DLD1 (cell line): Measurements from ENCODE around the gene CNPY2.
"Not testable (repeated sequence)": the region's sequence is repeated elsewhere in the genome, so short reads cannot be mapped to it uniquely, and the experiment has no call there.

Experiments used
- in situ Hi-C: cut with HindIII; loops from 2 replicates; pipeline ENCODE4 v1.10.0; 2017; ENCODE audit warnings: low sequenced_read_pairs

The CNPY2 gene

DNA sequence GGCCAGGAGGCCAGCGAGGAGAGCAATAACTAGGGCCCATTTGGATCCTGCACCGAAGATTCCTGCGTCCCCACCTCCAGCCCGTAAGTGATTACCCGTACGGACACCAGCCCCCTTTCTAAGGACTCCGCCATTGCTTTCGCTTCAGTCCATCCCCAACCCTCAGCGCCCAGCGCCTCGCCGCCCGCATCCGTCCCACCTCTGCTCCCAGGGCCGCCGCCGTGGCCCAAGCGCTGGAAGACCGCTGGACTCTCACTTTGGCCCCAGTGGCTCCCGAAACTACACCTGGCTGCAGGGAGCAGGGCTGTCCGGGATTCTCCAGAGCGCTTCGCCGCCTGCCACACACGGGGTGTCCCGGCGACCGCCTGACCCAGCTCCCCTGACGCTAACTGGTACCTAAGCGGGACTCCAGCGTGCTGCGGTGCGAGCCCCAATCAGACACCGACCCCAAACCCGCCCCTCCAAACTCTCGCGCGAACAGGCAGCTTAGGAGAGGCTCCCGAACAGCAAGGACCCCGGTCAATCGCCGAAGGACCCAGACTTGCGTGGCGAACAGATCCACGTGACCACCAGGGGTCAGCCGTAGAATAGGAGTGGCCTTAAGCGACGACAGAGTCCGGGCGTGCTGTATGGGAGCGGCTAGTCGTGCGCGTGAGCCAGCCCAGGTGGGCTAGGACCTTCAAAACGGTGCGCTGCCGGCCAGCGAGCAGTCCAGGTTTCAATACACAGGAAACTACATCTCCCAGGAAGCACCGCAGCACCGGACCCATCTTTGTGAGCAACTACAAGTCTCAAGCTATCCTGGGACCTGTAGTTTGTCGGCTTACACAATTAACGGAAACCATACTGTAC is at the start of gene CNPY2:
CNPY2 (minus strand) TSS at position 367 of the 852 bp plus-strand sequence. CDS start 771 bp downstream, outside the sequence.
- in situ Hi-C loops: no loop called here

DNA sequence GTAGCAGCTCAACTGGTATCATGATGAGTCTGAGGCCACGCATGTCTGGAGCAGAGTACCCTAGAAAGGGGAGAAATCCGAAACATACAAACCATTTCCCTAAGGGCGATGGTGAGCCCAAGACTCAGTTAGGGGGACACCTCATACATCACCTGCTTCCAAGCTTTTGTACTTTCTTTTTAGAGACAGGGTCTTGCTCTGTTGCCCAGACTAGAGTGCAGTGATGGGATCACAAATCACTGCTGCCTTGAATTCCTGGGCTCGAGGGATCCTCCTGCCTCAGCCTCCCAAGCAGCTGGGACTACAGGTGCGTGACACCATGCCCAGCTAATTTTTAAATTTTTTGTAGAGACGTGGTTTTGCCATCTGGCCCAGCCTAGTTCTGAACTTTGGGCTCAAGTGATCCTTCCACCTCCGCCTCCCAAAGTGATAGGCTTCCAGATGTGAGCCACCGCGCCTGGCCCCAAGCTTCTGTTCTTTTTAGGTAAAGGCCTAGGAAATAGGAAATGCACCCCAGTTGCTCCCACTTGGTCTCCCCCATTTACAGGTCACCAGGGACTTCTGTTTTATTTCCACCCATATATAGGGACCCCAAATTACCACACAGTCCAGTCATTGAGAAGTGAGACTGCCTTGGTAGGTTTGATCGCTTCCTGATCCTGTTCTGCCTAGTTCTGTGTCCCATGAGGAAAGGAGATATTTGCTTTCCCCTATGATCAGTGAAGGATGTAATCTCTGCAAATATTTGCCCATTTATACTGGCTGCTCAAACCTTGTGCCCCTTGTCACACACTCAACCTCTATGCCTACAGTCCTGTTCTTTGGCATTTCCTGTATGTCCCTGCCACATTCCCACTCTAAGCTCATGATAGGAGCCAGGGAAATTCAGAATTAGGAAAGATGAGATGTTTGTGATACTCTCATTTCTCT is 46.6 kb upstream of the CNPY2 start, which contains the start of gene APOF:
APOF (minus strand) TSS at position 728 of the 930 bp plus-strand sequence; CDS start at position 616, 112 bp downstream.
- in situ Hi-C loops: no loop called here

DNA sequence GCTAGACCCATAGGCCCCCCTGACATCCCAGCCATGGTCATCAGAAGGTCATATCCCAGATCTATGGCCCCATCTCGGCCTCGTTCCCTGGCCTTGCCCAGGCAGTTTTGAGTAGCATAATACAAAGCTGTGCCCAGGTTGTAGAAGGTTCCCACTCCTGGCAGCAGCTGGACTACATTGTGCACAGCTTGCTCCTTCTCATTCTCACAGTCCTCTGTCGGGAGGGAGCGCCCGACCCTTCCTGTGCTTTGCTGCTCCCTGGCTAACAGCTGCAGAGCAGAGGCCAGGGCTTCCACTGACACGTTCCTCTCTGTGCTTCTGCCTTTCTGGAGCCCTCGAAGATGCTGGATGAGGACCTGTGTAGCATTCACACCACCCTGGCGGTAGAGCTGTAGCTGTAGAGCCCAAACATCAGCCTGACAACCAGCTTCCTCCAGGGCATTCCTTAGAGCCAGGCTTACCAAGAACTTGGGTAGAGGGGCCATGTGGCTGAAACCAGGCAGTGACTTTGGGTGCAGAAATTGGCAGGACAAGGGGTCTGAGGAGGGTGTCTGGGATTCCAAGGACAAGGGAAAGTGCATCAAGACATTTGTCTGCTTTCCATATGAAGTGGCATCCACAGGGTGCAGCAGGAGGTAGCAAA is 45.8 kb upstream of the CNPY2 start:
- in situ Hi-C loops: no loop called here

DNA sequence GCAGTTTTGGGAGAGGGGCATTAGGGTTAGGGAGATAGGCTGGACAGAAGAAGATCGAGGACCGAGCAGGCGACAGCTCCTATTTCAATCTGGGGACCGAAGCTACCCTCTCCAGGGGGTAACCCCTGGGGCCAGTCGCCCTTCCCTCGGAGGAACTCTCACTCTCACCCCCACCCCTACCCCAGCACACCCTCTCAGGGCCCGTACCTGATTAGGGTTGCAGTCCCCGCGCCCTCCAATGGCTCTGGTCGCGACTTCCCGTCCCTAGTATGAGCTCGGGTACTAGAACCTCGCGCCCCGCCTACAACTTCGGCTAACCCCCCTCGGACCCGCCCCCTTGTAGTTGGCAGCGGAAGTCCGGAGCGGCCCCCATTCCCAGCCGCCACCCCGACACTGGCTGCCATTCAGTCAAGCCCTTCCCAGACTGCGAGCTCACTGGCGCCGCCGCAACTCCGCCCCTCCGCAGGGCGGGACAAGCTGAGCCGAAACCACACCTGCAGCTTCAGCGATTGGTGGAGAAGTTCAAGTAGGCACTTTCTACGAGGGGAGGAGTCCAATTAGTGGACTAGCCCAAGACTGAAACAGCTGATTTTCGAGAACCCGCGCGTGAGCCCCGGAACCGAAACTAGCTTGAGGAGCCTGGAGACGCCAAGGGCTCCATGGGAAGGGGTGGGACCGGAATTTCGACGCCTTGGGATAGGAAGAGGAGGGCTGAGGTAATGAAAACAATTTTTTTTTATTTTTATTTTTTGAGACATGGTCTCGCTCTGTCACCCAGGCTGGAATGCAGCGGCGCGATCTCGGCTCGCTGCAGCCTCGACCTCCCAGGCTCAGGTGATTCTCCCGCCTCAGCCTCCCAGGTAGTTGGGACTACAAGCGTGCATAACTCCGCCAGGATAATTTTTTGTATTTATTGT is 44.3 kb upstream of the CNPY2 start, which contains the start of gene STAT2:
STAT2 (minus strand) TSS at position 257 of the 917 bp plus-strand sequence. CDS start 3,536 bp downstream, outside the sequence.
- in situ Hi-C loops: no loop called here

DNA sequence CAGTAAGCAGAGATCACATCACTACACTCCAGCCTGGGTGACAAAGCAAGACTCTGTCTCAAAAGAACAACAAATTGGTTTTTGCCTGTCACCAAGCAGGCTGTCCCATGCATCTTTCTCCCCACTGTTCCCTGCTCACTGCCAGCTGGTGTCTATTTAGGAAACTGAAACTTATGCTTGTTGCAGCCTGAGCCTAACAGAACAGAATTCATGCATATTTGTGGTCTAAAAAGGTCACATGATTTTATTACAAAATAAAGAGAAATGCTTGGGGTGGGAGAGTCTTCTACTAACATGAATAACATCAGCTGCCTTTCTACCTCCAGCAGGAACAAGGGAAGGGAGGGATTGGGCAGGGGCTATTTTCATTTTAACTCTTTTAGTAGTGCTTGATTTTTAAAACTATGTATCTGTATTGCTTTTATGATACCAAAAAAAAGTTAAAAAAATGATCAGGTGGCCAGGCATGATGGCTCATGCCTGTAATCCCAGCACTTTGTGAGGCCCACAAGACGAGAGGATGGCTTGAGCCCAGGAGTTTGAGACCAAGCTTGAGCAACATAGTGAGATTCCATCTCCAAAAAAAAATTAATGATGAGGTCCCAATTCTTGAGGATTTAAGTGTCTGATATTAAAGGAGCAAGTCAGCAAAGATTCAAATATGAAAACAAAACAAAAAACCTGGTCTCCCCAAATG is 43.2 kb upstream of the CNPY2 start:
- in situ Hi-C loops: no loop called here

DNA sequence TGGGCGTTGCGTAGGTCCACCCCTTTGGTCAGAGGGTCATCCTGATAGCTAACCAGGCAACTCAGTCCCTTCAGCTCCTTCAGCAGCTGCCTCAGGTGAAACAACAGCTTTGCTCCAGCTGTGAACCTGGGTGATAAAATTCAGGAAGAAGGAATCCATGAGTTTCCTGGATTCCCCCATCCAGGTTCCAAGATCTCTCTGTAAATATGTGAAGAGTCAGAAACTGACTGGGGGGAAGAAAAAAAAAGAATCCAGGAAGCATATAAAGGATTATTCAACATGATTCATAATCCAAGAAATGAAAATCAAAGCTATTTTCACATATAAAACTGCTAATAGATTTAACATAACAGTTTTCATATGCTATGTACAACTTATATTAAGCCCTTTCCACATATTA is 35.5 kb upstream of the CNPY2 start:
- in situ Hi-C loops: no loop called here

DNA sequence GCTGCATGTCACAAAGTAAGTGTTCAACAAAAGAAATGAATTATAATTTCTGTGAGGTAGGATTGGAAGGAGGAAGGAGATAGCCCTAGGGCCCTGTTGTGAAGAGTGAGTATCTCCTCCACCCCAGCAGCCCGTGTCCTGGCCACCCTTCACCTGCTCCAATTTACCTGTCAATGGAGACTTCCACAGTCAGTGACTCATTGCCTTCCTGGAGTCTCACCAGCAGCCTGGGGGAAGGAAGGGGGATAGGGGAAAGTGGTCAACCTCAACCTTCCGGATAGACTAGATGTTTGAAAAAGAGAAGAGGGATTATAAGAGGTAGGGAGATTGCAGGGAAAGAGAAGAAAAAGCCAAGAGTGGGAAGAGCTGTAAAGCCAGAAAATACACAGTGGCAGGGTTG is 34.9 kb upstream of the CNPY2 start:
- in situ Hi-C loops: no loop called here

DNA sequence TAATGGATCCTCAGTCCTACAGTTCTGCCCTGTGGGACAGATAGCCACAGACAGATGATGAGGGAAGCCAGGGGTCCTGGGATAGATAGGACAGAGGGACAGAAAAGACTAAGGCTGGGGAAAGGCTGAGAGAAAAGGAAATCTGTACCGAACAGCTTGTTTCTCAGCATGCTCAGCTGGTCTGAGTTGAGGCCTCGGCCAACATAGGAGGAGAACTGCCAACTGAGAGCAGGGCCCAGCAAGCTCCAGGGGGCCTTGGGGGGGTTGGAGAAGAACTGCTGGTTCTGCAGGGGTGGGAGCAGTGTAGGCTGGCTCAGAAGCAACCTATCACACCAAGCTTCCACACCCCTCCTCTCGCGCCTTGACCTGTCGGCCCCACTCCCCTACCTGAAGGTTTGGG is 33.0 kb upstream of the CNPY2 start:
- in situ Hi-C loops: no loop called here

DNA sequence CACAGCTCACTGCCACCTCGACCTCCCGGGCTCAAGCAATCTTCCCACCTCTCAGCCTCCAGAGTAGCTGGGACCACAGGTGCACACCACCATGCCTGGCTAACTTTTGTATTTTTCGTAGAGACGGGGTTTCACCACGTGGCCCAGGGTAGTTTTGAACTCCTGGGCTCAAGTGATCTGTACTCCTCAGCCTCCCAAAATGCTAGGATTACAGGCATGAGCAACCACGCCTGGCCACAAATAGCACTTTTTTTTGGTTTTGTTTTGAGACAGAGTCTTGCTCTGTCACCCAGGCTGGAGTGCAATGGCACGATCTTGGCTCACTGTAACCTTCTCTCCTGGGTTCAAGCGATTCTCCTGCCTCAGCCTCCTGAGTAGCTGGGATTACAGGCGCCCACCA is 31.5 kb upstream of the CNPY2 start:
- in situ Hi-C loops: not testable (repeated sequence)

DNA sequence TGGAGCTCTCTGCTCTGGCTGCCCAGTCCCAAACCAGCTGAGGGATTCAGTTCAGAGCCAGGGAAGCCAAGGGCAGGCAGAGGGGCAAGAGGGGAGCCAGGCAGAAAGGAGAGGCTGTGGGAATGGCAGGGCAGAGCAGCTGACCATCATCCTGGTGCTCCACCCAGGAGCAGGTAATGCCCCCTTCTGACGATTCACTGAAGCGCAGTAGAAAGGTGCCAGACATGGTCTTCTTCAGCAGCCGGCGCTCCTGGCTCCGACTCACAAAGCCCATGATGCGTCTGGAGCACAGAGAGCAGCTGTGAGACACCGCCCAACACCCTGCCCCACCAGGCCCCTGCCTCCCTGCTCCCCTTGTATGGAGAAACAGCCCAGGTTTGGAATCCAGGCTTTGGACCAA is 30.9 kb upstream of the CNPY2 start:
- in situ Hi-C loops: no loop called here

DNA sequence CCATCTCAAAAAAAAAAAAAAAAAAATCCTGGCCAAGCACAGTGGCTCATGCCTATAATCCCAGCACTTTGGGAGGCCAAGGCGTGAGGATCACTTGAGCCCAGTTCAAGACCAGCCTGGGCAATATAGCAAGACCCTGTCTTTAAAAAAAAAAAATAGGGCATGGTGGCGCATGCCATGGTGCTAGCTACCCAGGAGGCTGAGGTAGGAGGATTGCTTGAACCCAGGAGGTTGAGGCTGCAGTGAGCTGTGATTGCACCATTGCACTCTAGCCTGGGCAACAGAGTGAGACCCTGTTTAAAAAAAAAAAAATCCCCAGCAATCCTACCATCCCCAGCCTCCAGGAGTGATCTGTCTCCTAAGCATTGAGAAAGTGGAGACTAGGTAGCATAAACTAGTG is 26.5 kb upstream of the CNPY2 start:
- in situ Hi-C loops: not testable (repeated sequence)

DNA sequence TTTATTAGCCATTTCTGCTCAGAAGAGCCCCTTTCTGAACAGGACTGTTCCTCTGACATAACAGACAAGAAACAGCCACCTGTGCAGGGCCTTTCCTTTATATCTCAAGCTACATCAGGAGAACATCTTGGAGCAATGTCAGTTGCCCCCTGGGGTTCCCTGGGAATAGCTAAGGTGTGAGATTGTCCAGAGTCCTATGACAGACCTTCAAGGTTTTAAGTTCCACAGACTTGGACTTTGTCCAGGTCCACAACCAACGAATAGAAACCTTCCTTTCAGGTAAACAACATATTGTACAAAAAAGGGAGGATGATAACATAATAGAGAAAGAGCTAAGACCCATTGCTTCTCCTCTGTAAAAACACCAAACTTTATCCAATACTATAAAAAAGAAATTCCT is 25.8 kb upstream of the CNPY2 start:
- in situ Hi-C loops: no loop called here

DNA sequence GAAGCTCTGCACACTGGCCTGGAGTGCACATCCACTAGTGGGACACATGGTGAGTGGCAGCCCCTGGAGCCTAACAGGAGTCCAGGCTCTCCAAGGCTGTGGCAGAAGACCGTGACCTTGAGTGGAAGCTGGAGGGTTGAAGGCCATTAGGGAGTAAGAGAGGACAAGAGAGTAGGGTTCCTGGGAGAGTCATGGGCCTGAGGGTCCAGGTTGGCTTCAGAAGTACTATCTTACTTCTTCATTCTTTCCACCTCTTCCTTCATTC is 23.3 kb upstream of the CNPY2 start:
- in situ Hi-C loops: no loop called here

DNA sequence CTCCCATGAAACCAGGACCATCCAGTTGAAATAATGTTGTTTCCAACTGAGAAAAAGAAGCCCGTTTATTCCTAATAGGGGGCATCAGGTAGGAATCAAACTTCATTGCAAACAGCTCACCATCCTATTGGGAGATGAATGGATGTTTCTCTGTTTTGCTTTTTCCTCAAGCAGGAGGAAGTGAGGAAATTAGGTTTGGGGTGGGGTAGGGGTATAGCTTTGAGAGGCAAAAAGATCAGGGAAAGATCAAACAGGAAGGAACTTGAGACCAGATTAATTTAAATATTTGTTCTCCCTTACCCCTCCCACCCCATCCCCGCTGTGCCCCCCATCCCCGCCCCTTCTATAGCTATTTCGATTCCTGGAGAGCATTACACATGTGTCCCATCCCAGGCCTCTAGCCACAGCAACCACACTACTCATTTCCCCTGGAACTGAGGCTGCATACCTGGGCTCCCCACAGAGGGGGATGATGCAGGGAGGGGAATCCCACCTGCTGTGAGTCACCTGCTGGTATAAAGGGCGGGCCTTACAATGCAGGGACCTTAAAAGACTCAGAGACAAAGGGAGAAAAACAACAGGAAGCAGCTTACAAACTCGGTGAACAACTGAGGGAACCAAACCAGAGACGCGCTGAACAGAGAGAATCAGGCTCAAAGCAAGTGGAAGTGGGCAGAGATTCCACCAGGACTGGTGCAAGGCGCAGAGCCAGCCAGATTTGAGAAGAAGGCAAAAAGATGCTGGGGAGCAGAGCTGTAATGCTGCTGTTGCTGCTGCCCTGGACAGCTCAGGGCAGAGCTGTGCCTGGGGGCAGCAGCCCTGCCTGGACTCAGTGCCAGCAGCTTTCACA is 22.7 kb upstream of the CNPY2 start, which contains the start of gene IL23A:
IL23A (plus strand) TSS at position 577 of the 850 bp plus-strand sequence; CDS start at position 738, 161 bp downstream.
- in situ Hi-C loops: no loop called here

DNA sequence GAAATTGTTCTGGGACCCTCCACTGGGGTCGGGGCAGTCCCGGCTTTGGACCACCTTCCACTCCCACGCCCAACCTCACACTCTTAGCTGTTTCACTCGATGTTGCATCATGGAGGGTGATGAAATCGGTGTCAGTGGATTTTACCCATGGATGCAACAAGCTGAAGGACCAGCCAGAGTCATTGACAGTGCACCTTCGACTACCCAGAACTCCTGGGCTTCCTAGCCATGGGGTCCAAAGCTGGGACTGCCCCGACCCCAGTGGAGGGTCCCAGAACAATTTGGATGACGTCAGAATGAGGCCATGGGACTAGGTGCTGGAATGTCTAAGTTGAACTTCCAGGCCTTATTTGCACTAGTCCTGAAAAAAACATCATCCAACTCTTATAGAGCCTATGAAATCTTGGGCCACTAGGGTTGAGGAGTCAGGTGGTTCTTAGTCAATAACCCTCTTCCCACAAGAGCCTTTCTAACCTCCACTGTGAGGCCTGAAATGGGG is 22.0 kb upstream of the CNPY2 start:
- in situ Hi-C loops: no loop called here

DNA sequence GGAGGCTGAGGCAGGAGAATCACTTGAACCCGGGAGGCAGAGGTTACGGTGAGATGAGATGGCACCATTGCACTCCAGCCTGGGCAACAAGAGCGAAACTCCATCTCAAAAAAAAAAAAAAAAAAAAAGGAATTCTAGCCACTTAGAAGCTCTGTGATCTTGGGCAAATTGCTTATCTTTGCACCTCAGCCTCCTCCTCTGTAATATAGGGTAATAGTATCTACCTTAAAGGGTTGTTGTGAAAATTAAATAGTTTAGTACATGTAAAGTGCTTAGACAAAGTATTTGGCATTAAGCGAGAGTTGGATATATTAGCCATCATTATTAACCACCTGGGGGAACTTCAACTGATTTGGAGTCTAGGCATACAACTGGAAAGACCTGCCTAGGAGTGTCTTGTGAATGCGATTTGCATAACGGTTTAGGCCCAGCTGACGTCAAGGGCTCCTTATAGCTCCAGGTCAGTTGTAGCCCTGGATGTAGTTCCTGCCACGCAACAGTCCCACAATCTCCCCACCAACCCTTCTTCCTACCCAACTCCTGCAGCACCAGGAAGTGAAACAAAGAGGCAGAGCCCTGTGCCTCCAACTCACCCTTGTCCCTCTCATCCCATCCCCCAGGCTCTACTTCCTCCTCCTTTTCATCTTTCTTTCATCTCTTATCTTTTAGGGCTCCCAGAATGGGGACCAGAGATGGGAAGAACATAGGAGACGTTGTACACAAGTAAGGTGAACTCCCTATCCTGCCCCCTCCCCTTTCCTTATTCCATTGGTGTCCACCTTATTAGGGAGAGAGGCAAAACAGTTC is 20.8 kb upstream of the CNPY2 start:
- in situ Hi-C loops: no loop called here

DNA sequence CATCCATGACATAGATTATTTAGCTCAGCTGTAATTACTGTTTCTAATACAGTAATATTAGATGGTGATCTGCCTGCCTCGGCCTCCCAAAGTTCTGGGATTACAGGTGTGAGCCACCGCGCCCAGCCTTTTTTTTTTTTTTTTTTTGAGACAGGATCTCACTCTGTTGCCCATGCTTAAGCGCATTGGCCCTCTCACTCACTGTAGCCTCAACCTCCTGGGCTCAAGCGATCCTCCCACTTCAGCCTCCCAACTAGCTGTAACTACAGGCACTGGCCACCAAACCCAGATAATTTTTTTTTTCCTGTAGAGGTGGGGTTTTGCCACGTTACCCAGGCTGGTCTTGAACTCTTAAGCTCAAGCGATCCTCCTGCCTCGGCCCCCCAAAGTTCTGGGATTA is 19.7 kb upstream of the CNPY2 start:
- in situ Hi-C loops: not testable (repeated sequence)

DNA sequence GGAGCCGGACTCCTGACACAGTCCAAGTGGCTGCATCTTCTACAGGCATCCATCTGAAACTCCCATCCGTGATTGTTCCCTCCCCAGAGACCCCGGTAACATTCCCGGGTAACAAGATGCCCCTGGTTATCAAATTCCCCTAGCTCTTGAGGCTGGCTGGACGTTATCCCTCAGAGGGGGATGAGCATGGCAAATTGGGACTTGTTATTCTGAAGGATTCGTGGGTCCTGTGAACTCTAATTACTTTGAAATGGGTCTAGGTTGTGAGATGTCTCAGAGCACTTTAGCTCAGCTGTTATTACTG is 18.7 kb upstream of the CNPY2 start:
- in situ Hi-C loops: no loop called here
